Endothelial cell of umbilical vein (primary cell): Measurements from ENCODE around the gene SLC2A11. TPM values are rescaled to one million over a fixed set of nuclear protein-coding genes. Genes with fewer than 3 reads are reported as not detected.

Experiments
- BruUV-seq: library from RNA; stranded (reverse); fragments of 400-500 nt; replicated peaks from 2 replicates; lab custom pipeline; 2021; lab: Mats Ljungman, UMichigan
- CTCF ChIA-PET: fragments of 300-600, 350-600 bp; sonication (Branson Sonifier 250); formaldehyde crosslinking; loops from one replicate; lab custom pipeline; 2021; ENCODE audit warnings: antibody characterized with exemption, inconsistent platforms; lab: Charles Lee
- POLR2A ChIA-PET: fragments of 300-600, 350-600 bp; sonication (Branson Sonifier 250); formaldehyde crosslinking; loops from one replicate; lab custom pipeline; 2021; ENCODE audit warnings: antibody characterized with exemption, inconsistent platforms; lab: Charles Lee
- DNase-seq: peaks from one replicate; pipeline ENCODE4 v3.0.0-alpha.2; 2011; ENCODE audit warnings: low read depth, low spot score
- FAIRE-seq: peaks from 2 replicates; lab custom pipeline; 2011; peaks lifted over from hg19 to GRCh38; lab: Jason Lieb, UNC
- H2AFZ ChIP-seq: 2 replicates; pipeline ENCODE4 v1.6.0; 2012; ENCODE audit warnings: low read depth, low read length, control low read depth, inconsistent platforms
- H3K27ac ChIP-seq: 2 replicates; pipeline ENCODE4 v1.5.1; 2011; ENCODE audit warnings: low read depth, mild to moderate bottlenecking, control low read depth, low read length, moderate library complexity; ENCODE audit not compliant: insufficient read depth
- H3K27me3 ChIP-seq, 2 experiments: 2 replicates each; pipeline versions ENCODE4 v1.6.0 to v1.6.1; 2011; ENCODE audit warnings: low read length in 2 of 2, mixed read lengths in 1 of 2; ENCODE audit not compliant: control insufficient read depth in 2 of 2, insufficient read depth in 2 of 2
- H3K36me3 ChIP-seq, 2 experiments: 2 replicates in 1 of 2; 3 replicates in 1 of 2; pipeline ENCODE4 v1.5.1; 2011; ENCODE audit warnings: low read length in 2 of 2, mild to moderate bottlenecking in 1 of 2, moderate library complexity in 1 of 2; ENCODE audit not compliant: control insufficient read depth in 2 of 2, insufficient read depth in 2 of 2; ENCODE audit errors: extremely low read depth in 1 of 2
- H3K4me1 ChIP-seq: 3 replicates; pipeline ENCODE4 v1.5.1; 2011; ENCODE audit warnings: mild to moderate bottlenecking, low read length; ENCODE audit not compliant: control insufficient read depth, insufficient read depth; ENCODE audit errors: extremely low read depth
- H3K4me2 ChIP-seq: 2 replicates; pipeline ENCODE4 v1.6.1; 2011; ENCODE audit warnings: low read length, control low read depth, mixed read lengths; ENCODE audit not compliant: insufficient read depth
- H3K4me3 ChIP-seq, 3 experiments: fragments of 200-600 bp in 1 of 3; sonication (generic), shearing (Covaris generic) in 1 of 3; replicated peaks in 1 of 3; 2 replicates each; pipeline ENCODE4 v1.5.1; 2011 to 2016; ENCODE audit warnings: control low read depth in 3 of 3, low read length in 3 of 3, mild to moderate bottlenecking in 2 of 3, inconsistent platforms in 1 of 3, low read depth in 1 of 3, moderate library complexity in 1 of 3; ENCODE audit not compliant: insufficient read depth in 1 of 3
- H3K79me2 ChIP-seq: 2 replicates; pipeline ENCODE4 v1.6.0; 2012; ENCODE audit warnings: low read length, inconsistent platforms; ENCODE audit not compliant: control insufficient read depth, insufficient read depth
- H3K9ac ChIP-seq: replicated peaks from 2 replicates; pipeline ENCODE3; 2011; ENCODE audit warnings: low read length, control low read depth; ENCODE audit not compliant: insufficient read depth; ENCODE audit errors: extremely low read depth
- H3K9me1 ChIP-seq: replicated peaks from 3 replicates; pipeline ENCODE4 v1.6.0; 2011; ENCODE audit warnings: mild to moderate bottlenecking, low read length; ENCODE audit not compliant: control insufficient read depth, insufficient read depth; ENCODE audit errors: extremely low read depth
- H3K9me3 ChIP-seq: replicated peaks from 2 replicates; pipeline ENCODE4 v1.5.1; 2012; ENCODE audit warnings: low read length, inconsistent platforms; ENCODE audit not compliant: control insufficient read depth, insufficient read depth
- H4K20me1 ChIP-seq: replicated peaks from 2 replicates; pipeline ENCODE3; 2011; ENCODE audit warnings: mild to moderate bottlenecking, low read length; ENCODE audit not compliant: control insufficient read depth, insufficient read depth; ENCODE audit errors: extremely low read depth
- CTCF ChIP-seq, 2 donors: IDR thresholded peaks; 1 replicate in 1 of 2; 2 replicates in 1 of 2; pipeline ENCODE4 v1.5.1; 2011; ENCODE audit warnings: low read length in 2 of 2, mild to moderate bottlenecking in 2 of 2, moderate library complexity in 2 of 2, control low read depth in 1 of 2, inconsistent platforms in 1 of 2, low read depth in 1 of 2; ENCODE audit not compliant: insufficient read depth in 1 of 2; ENCODE audit errors: extremely low read depth in 1 of 2
- EZH2 ChIP-seq: IDR thresholded peaks from 2 replicates; pipeline ENCODE4 v1.6.1; 2012; ENCODE audit warnings: borderline replicate concordance, low read depth, mild to moderate bottlenecking, moderate library complexity, low read length, inconsistent platforms; ENCODE audit not compliant: severe bottlenecking
- FOS ChIP-seq: IDR thresholded peaks from 2 replicates; pipeline ENCODE4 v1.6.1; 2011; ENCODE audit warnings: mild to moderate bottlenecking, low read length, moderate library complexity, borderline replicate concordance; ENCODE audit not compliant: insufficient read depth
- GATA2 ChIP-seq: IDR thresholded peaks from 2 replicates; pipeline ENCODE4 v1.7.0; 2011; ENCODE audit warnings: low read depth, mild to moderate bottlenecking, moderate library complexity, mixed read lengths, low read length; ENCODE audit not compliant: insufficient read length, insufficient read depth
- JUN ChIP-seq: IDR thresholded peaks from 2 replicates; pipeline ENCODE4 v1.6.1; 2011; ENCODE audit warnings: borderline replicate concordance, low read depth; ENCODE audit not compliant: insufficient read length, insufficient read depth
- MYC ChIP-seq: IDR thresholded peaks from one replicate; pipeline ENCODE4 v1.6.1; 2011; ENCODE audit warnings: mild to moderate bottlenecking, low read depth, low read length
- POLR2A ChIP-seq: IDR thresholded peaks from 2 replicates; pipeline ENCODE4 v1.6.1; 2012; ENCODE audit warnings: low read depth, mild to moderate bottlenecking, control low read depth, low read length
- POLR2AphosphoS5 ChIP-seq: IDR thresholded peaks from 2 replicates; pipeline ENCODE4 v1.6.1; 2012; ENCODE audit warnings: low read depth, mild to moderate bottlenecking, control low read depth, low read length, moderate library complexity; ENCODE audit not compliant: insufficient read depth
- dilution Hi-C: fragments of 300-500 bp; cut with MboI; formaldehyde crosslinking; loops from one replicate; pipeline ENCODE4 v1.15.0; 2019; ENCODE audit warnings: low sequenced_read_pairs; ENCODE audit not compliant: extremely low pct_ligation_motif_present
- intact Hi-C: fragments of 100-400 bp; cut with micrococcal nuclease; formaldehyde crosslinking; loops from one replicate; pipeline ENCODE4 v1.10.0; 2022
- polyA plus RNA-seq, 4 experiments: library from polyadenylated mRNA; depleted of rRNA in 3 of 4; stranded (reverse) in 3 of 4; unstranded in 1 of 4; fragments of >200 nt; gene quantifications; 2 replicates each; pipeline versions ENCODE4 v1.2.1 to v1.2.3, GENCODE V29; 2011 to 2012; ENCODE audit warnings: missing spikeins in 1 of 4
- total RNA-seq: library from RNA; stranded (reverse); gene quantifications from 2 replicates; pipeline ENCODE4 v1.2.3, GENCODE V29; 2021
- TF ChIP-seq, protein P1 (sequence below): IDR thresholded peaks from 2 replicates; pipeline ENCODE4 v1.6.1; 2011; ENCODE audit not compliant: insufficient read depth, insufficient read length

Gene SLC2A11
- total and polyA plus RNA-seq, 2 donors (not counting 3 experiments of a cell fraction or from before 2014, with no cell fraction given), result 4.2 to 4.6 TPM

- peaks cover 15% of the 10 kb centered on the region for H3K4me1 ChIP-seq
- H2AFZ ChIP-seq, result peak overlapping the region; percentile 98
- no peak for FAIRE-seq
- no peaks in the 10 kb centered on the region for H3K36me3 ChIP-seq
- no peak overlapping the region for H3K9ac ChIP-seq
- peak overlapping the region; percentile 96 for H3K4me2 ChIP-seq
- H3K4me3 ChIP-seq, result peak overlapping the region in 1 of 3 experiments; percentile 64
- no peaks in the 10 kb centered on the region for H3K9me3 ChIP-seq
- ChIA-PET POLR2A (interaction anchor here (0.6 to 1.6 kb wide), 2 partner anchors 36 to 337 kb away, joined by 3 to 5 read pairs; partner anchors contain the start of gene MIF), CTCF (interaction anchor here (0.7 to 2.9 kb wide), 10 partner anchors 9 to 345 kb away, joined by 3 to 71 read pairs (median 4); partner anchors contain the start of gene MIF)
- dilution Hi-C loops, result no loop called here
- intact Hi-C loops, result no loop called here
- H3K27ac ChIP-seq, result no peak overlapping the region
- H3K79me2 ChIP-seq, result no peaks in the 10 kb centered on the region
- H3K27me3 ChIP-seq, result no peaks in the 10 kb centered on the region
- DNase-seq, result no peak
- no peaks in the 10 kb centered on the region for H4K20me1 ChIP-seq
- no peak for TF ChIP-seq EZH2
- TF ChIP-seq CTCF (IDR thresholded peaks at IDR 0.05; ENCODE audit: extremely low read depth in 1 of 2, insufficient read depth in 1 of 2, low read depth in 1 of 2, low read length in 2 of 2), result no peak
- no peak for TF ChIP-seq FOS
- TF ChIP-seq POLR2A, result no peak
- no peak for TF ChIP-seq POLR2AphosphoS5
- TF ChIP-seq, protein P1, sequence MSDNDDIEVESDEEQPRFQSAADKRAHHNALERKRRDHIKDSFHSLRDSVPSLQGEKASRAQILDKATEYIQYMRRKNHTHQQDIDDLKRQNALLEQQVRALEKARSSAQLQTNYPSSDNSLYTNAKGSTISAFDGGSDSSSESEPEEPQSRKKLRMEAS, result no peak
- TF ChIP-seq MYC, result no peak
- TF ChIP-seq JUN, result no peak
- TF ChIP-seq GATA2, result no peak
- no TSS peak for BruUV-seq
- H3K9me1 ChIP-seq, result no peaks in the 10 kb centered on the region
These were observed 775 bp downstream of the SLC2A11 start for GRCh38 chr22:23858484-23858815.
